Frontal cortex (tissue), 4 donors: ENCODE results near the gene TRIM17. TPM values are rescaled to one million over a fixed set of nuclear protein-coding genes. Genes with fewer than 3 reads are reported as not detected.

Experiments
- DNase-seq, 2 donors: peaks; one replicate each; pipeline ENCODE4 v3.0.0; 2012; ENCODE audit warnings: low spot score in 2 of 2
- FAIRE-seq: peaks from 2 replicates; lab custom pipeline; 2012; peaks lifted over from hg19 to GRCh38; lab: Jason Lieb, UNC
- total RNA-seq: library from RNA; depleted of rRNA; stranded (reverse); fragments of >200 nt; gene quantifications from one replicate; pipeline ENCODE4 v1.2.3, GENCODE V29; 2014
- donor health status: control.
- donor health status: control.
- donor health status: control.

TRIM17 gene
- total RNA-seq, result 1.6 TPM

GRCh38 chr1:228416217-228416933 lies at the start of gene TRIM17:
Gene TRIM17 (minus strand): TSS chr1:228416861. CDS start chr1:228415072, 1,789 bp downstream.
- FAIRE-seq (no peak), DNase-seq (peak in 1 of 2 donors; percentile 65)

- no peak for FAIRE-seq
- DNase-seq, result no peak
These were observed 49.0 kb upstream of the TRIM17 start for GRCh38 chr1:228465571-228466146.

GRCh38 chr1:228465141-228465540 lies 48.5 kb upstream of the TRIM17 start:
- FAIRE-seq, result no peak

DNA sequence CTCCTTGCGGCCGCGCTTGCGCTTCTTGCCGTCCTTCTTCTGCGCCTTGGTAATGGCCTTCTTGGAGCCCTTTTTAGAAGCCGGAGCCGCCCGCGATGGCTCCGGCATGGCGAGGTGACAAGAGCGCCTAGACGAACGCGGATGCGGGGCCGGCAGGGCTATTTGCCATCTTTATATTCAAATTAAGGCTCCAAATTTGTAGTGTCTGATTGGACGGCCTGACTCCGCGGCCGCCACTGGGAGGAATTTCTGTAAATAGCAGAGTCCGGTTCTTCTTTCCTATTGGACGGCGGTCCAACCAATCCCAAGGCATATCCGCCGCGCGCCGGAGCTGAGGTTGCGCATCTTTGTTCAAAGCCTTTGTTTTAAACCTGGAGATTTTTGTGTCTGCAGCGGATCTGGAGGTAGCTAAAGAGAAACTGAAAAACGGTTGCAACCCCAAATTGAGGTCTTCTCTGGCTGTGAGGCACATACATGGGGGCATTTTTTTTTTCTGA lies 47.9 kb upstream of the TRIM17 start:
- FAIRE-seq, result no peak

More at GRCh38 chr1:228465141-228465540, 48.5 kb upstream of the TRIM17 start:
- DNase-seq, result no peak

GRCh38 chr1:228463559-228464455 lies 47.1 kb upstream of the TRIM17 start:
- DNase-seq (peak in 1 of 2 donors; percentile 34), FAIRE-seq (no peak)

More for the DNA sequence above, 47.9 kb upstream of the TRIM17 start:
- DNase-seq, result peak; percentile 64 to 80

DNA sequence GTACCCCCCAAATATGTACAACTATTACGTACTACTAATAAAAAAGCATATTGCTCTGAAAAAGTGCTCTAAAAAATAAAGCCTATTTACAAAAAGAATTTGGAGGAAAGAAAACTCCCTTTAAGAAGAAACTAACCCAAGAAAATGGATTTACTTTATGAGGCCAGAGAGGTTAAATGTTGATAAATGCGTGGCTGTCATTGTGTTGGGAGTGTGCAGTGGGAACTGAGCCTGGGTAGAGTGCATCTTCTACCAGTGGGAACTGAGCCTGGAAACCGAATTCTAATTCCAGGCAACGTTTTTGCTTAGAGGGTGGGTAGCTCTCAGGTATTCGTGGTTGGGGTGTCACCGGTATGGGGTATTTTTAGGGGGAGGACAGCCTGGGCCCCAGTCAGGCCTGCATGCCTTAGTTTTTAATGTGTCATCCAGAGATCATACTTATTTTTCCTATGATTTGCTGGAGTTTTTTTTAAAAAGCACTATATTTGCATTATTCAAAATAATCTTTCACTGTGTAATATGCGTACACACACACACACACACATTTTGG lies 46.4 kb upstream of the TRIM17 start:
- DNase-seq (no peak), FAIRE-seq (no peak)

DNA sequence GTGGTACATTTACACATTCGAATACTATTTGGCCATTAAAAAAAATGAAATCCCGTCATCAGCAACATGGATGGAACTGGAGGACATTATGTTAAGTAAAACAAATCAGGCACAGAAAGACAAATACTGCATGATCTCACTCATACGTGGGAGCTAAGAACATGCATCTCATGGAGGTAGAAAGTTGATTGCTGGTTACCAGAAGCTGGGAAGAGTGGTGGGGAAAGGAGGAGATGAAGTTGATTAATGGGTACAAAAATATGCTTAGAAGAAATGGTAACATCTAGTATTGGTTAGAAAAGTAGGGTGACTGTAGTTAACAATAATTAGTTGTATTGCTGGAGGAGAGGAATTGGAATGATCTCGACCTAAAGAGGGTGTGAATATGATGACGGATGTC lies 45.9 kb upstream of the TRIM17 start:
- DNase-seq (no peak), FAIRE-seq (no peak)

GRCh38 chr1:228460821-228461220 lies 44.2 kb upstream of the TRIM17 start:
- DNase-seq (no peak), FAIRE-seq (no peak)

- FAIRE-seq (no peak), DNase-seq (peak in 1 of 2 donors; percentile 43)
These were observed 42.7 kb upstream of the TRIM17 start for GRCh38 chr1:228459091-228459993.

- DNase-seq (peak; percentile 84 to 92), FAIRE-seq (peak; percentile 91)
These were observed 40.9 kb upstream of the TRIM17 start for GRCh38 chr1:228457396-228458176.

- DNase-seq (no peak), FAIRE-seq (no peak)
These were observed 40.3 kb upstream of the TRIM17 start for GRCh38 chr1:228457017-228457395.

GRCh38 chr1:228456252-228457016 lies 39.8 kb upstream of the TRIM17 start:
- FAIRE-seq (no peak), DNase-seq (no peak)

- FAIRE-seq (no peak), DNase-seq (no peak)
These were observed 39.1 kb upstream of the TRIM17 start for GRCh38 chr1:228455715-228456114.

DNA sequence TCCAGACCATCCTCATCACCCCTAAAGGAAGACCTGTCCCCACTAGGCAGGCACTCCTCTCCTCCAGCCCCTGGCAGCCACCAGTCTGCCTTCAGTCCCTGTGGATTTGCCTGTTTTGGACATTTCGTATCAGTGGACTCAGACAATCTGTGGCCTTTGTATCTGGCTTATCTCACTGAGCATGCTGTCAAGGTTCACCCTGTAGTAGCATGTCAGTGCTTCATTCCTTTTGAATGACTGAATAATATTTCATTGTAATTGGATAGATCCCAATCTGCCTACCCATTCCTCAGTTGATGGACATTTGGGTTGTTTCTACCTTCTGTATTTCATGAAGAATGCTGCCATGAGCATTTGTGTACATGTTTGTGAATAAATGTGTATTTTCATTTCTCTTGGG lies 37.6 kb upstream of the TRIM17 start:
- FAIRE-seq (no peak), DNase-seq (no peak)

GRCh38 chr1:228453614-228454013 lies 37.0 kb upstream of the TRIM17 start:
- DNase-seq (no peak), FAIRE-seq (no peak)

- DNase-seq (no peak), FAIRE-seq (no peak)
These were observed 36.4 kb upstream of the TRIM17 start for GRCh38 chr1:228453022-228453560.
